Activated CD8-positive, alpha-beta memory T cell treated with anti-CD3 and anti-CD28 coated beads for 24 hours (primary cell): Measurements from ENCODE around the gene ID4.

Source experiments
- DNase-seq: peaks from one replicate; pipeline ENCODE4 v3.0.0-alpha.2; 2020

Gene ID4

DNA sequence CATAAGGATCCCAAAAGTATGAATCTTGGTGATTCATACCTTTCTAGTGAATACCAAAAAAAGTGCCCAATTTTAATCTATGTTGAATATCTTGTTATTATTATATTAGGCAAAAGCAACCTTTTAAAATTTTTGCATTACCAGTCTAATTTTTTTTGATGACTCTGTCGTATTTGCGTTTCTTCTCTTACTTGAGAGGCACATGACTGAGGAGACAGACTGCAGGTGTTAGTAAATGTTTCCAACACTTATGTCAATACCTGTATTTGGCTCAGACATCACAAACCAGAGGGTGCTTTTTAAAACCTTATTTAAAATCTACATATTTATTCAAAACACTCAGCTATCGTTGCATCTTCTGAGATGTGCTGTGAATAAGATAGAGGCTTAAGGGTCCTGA, 27.1 kb downstream of the ID4 start:
- no peak for DNase-seq

DNA sequence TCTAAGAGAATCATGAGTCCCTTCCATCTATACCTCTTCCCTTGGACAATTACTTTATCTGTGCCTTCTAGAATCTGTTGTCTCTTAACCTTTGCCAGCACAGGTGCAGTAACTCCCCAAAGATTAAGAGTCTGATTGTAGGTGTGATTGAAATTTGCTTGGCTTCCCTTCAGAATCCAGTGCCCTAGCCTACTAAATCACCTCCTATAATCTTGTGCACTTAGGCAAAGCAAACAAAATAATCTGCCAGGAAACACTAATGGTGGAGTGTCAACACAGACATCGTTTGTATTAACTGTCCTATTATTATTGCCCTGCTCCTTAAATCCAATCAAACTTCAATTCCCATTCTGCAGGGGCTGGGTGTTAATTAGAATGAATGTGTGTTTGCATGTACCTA, 28.0 kb downstream of the ID4 start:
- DNase-seq = no peak

DNA sequence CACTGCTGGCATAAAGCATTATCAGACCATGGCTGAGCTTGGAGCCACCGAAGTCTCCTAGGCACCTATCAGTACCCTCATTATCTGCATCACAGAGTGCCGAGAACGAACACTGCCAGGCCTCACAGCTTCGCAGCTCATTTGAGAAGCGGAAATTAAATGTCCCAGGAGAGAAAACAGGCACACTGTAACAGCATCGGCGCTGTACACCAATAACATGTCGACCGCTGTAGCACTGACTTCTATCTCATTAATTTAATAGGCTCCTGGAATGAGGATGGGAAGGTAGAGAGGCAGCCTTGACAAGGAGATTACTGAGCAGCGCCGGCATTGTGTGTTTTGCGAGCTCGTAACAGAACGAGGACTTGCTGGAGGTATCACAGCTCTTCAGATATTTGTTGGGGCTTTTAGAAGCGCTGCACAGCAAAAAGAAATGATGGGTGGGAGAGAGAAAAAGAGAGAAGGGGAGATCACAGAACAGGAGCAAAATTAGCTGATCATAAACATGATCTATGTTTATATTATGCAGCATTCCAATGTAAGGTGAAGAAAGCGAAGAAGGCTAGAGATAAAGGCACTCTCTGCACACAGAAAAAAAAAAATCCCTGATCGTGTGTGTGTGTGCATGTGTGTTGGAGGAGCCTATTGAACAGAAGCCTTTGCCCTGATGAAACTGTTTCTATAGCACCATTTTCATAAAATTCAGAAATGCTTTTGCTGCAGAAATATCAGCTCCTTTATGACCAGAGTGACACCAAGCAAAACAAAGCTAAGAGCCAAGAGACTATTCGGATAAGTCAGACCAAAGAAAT, 29.2 kb downstream of the ID4 start:
- DNase-seq = no peak

DNA sequence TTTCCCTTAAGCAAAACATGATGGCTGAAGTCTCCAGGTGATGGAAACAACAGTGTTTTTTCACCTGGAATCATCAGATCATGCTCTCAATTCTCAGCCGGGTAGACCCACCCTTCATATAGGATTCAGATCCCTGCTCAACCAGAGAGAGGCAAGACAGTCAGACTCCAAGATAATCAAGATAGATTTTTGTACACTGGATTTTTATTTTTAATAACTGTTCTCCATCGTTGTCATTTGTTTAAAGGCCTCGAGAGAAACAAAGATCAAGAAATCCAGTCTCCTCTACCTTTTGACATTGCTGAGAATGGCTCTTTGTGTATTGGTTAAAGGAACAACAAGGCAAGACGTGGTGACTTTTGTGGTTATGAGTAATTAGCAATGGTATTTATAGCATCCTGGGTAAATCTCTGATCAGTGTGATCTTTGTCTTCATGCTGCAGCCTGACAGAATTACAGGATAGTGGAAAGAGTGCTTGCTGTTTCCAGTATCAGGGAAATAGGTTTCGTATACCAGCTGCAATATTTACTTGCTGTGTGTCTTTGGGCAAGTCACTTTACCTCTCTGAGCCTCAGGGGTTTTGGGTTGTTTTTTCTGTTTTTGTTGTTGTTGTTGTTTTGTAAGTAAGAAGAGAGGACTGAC, 29.9 kb downstream of the ID4 start:
- DNase-seq = no peak

DNA sequence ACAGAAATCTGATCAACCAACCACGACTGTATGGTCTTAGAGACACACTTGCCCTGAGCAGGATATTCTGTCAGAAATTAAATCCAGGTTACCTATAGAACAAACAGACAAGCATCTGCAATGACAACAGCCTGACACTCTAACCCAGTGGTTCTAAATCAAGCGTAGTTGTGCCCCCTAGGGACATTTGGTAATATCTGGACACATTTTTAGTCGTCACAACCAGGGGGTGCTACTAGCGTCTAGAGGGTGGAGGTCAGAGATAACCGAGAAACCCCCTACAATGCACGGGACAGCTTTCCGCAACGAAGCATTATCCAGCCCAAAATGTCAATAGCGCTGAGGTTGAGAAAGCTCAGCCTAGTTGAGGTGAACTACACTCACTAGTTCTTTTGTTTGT, 32.3 kb downstream of the ID4 start:
- DNase-seq = no peak

DNA sequence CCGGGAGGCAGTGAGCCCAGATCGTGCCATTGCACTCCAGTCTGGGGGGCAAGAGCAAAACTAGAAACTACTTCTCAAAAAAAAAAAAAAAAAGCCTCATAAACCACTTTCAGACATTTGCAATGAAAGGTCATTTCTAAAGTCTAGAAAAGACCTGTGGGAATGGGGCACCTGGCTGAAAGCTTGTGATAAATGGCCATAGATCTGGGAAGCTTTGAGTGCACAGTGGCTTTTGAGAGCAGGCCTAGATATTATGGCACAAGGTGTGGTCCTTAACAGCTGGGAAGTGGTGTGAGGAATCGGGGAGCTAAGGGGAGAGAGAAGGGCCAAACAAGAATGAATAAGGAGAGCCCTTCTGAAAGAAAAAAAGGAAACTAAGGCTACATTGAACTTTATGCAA, 33.2 kb downstream of the ID4 start:
- no peak for DNase-seq

DNA sequence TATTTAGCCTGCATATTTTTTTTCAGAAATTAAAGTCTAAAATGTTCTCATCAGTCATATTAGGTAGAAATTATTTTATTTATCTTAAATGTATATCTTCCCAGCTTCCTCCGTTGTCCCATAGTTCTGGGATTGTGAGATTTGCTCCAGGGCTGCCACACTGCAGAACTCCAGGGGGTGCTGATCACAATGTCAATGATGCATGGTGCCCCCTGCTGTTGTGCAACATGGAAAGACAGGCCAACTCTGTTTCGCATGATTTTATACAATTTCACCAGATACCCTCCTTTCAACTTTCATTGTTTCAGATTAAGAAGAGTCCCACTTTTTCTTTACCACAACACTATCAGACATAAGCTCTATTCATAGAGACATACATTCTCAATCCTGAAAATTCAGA, 35.9 kb downstream of the ID4 start:
- DNase-seq = no peak

DNA sequence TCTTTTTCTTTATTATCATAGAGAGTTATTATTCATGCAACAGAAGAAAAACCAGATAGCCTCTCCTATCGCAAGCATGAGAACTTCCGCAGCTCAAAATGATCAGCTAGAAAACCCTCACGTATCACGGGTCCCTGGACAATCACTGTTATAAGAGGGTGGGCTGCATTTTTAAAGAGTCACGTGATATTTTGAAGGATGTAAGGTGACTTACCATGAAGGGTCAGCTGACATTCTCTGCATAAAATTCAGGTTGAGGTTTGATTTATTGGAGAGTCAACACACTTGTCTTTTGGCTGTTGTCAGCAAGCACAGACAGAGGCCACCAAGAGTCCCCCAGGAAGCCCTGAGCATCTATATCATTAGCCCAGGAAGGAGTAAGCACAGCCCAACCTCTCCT, 39.5 kb downstream of the ID4 start:
- DNase-seq = no peak

DNA sequence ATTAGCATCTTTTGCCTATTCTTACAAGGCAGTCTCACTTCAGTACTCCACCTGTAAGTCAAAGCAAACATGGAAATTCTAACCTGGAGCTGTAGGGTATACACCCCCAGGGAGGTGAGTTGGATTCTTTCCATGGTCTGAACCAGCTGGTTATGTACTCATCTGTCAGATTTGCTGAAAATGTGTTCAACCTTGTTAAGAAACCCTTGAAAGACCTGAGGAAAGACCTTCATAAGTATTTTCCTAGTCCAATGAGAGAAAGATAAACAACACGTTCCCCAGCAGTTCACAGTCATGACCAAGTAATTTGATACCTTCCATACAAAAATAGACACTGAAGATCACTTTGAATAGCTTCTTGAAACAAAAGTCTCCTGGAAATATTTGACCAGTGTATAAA, 42.5 kb downstream of the ID4 start:
- no peak for DNase-seq

DNA sequence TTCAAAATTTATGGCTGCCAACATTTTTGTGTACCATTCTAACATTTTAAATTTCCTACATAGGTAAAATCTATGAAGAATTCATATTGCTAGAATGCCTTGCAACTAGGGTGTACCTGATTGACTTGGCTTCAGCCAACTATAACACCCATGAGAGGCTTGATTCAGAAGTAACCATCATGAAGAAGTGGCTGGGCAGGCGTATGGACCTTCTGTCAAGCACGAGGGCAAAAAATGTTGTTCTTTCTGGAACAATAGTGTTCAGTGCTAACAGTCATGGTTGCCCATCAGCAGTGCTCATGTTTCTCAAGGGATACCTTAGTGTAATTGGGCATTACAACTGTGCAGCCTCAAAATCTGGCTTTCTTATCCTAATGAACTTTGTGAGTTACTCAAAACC, 42.9 kb downstream of the ID4 start:
- DNase-seq = no peak

DNA sequence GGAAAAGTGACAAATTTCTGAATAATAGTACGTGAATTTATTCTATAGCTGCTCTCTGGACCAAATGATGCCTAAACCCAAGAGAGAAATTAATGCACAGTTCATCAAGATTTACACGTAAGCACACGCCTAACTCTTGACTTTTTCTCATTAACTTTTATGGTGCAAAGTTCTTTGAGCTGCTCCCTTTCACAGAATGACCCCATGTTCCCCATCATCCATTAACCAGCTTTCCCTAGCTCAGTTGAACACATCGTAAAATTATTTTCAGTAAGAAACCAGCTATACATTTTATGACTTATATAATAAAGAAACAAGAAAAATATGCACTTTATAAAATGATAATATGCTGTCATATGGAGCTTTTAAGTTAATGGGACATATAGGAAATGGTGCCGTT, 54.3 kb downstream of the ID4 start:
- no peak for DNase-seq
